H1 (cell line): ENCODE data around the gene CSF1. TPM values are rescaled to one million over a fixed set of nuclear protein-coding genes. Genes with fewer than 3 reads are reported as not detected.

Experiments used
- CTCF ChIA-PET: fragments of 300-600 bp; sonication (Branson Sonifier 250); formaldehyde crosslinking; loops from one replicate; lab custom pipeline; 2021; ENCODE audit not compliant: partially characterized antibody; lab: Charles Lee
- POLR2A ChIA-PET: fragments of 300-600 bp; sonication (Branson Sonifier 250); formaldehyde crosslinking; loops from one replicate; lab custom pipeline; 2021; ENCODE audit warnings: inconsistent platforms; ENCODE audit not compliant: partially characterized antibody; lab: Charles Lee
- DNase-seq, 2 experiments: peaks; one replicate each; pipeline versions ENCODE4 v3.0.0 to v3.0.0-alpha.2; 2010 to 2022; ENCODE audit warnings: low spot score in 2 of 2, low read depth in 1 of 2, mixed read lengths in 1 of 2
- FAIRE-seq: peaks from 2 replicates; lab custom pipeline; 2011; peaks lifted over from hg19 to GRCh38; lab: Jason Lieb, UNC
- H2AFZ ChIP-seq: 2 replicates; pipeline ENCODE4 v1.8.1; 2012; ENCODE audit warnings: low read length, inconsistent platforms
- H2AK5ac ChIP-seq: 2 replicates; pipeline ENCODE4 v1.6.1; 2013; ENCODE audit warnings: low read depth, low read length
- H2BK120ac ChIP-seq: replicated peaks from 2 replicates; pipeline ENCODE3; 2013; ENCODE audit warnings: low read depth, low read length, inconsistent platforms
- H2BK12ac ChIP-seq: 2 replicates; pipeline ENCODE4 v1.6.1; 2013; ENCODE audit warnings: low read depth, low read length
- H2BK15ac ChIP-seq: 2 replicates; pipeline ENCODE4 v1.6.1; 2013; ENCODE audit warnings: low read length
- H2BK20ac ChIP-seq: 2 replicates; pipeline ENCODE4 v1.6.1; 2013; ENCODE audit warnings: low read length
- H2BK5ac ChIP-seq: 2 replicates; pipeline ENCODE4 v1.6.1; 2013; ENCODE audit warnings: low read depth, low read length
- H3K14ac ChIP-seq: 2 replicates; pipeline ENCODE4 v1.6.1; 2013; ENCODE audit warnings: inconsistent platforms; ENCODE audit not compliant: insufficient read length
- H3K18ac ChIP-seq: 2 replicates; pipeline ENCODE4 v1.6.1; 2013; ENCODE audit warnings: low read length; ENCODE audit errors: extremely low read depth
- H3K23ac ChIP-seq: 2 replicates; pipeline ENCODE4 v1.6.1; 2013; ENCODE audit warnings: inconsistent platforms; ENCODE audit not compliant: insufficient read length
- H3K23me2 ChIP-seq: 2 replicates; pipeline ENCODE4 v1.6.1; 2013; ENCODE audit warnings: low read depth, low read length
- H3K27ac ChIP-seq: 2 replicates; pipeline ENCODE4 v1.6.1; 2011; ENCODE audit warnings: low read depth, low read length, inconsistent platforms
- H3K27me3 ChIP-seq, 4 experiments: replicated peaks in 1 of 4; 1 replicate in 1 of 4; 2 replicates in 3 of 4; pipeline versions ENCODE4 v1.6.1 to v1.8.1; 2011 to 2013; ENCODE audit warnings: low read length in 3 of 4, mild to moderate bottlenecking in 3 of 4, inconsistent platforms in 2 of 4, mixed read lengths in 2 of 4, moderate library complexity in 1 of 4; ENCODE audit not compliant: control insufficient read depth in 3 of 4, insufficient read depth in 3 of 4; ENCODE audit errors: extremely low read depth in 1 of 4
- H3K36me3 ChIP-seq, 4 experiments: 2 replicates each; pipeline versions ENCODE4 v1.6.1 to v1.8.1; 2011 to 2013; ENCODE audit warnings: mild to moderate bottlenecking in 4 of 4, low read length in 3 of 4, moderate library complexity in 2 of 4, control low read depth in 1 of 4, inconsistent platforms in 1 of 4; ENCODE audit not compliant: insufficient read depth in 4 of 4, control insufficient read depth in 2 of 4
- H3K4ac ChIP-seq: replicated peaks from 2 replicates; pipeline ENCODE3; 2013; ENCODE audit warnings: low read length, low read depth, mixed read lengths, inconsistent platforms; ENCODE audit not compliant: insufficient read length
- H3K4me1 ChIP-seq, 4 experiments: replicated peaks in 1 of 4; 1 replicate in 1 of 4; 2 replicates in 3 of 4; pipeline versions ENCODE4 v1.6.1 to v1.8.1; 2011 to 2013; ENCODE audit warnings: low read length in 3 of 4, inconsistent platforms in 2 of 4, mixed read lengths in 1 of 4; ENCODE audit not compliant: insufficient read depth in 4 of 4, control insufficient read depth in 3 of 4
- H3K4me2 ChIP-seq, 2 experiments: 2 replicates each; pipeline versions ENCODE4 v1.6.1 to v1.8.1; 2011 to 2013; ENCODE audit warnings: low read depth in 2 of 2, low read length in 2 of 2, control low read depth in 1 of 2, inconsistent platforms in 1 of 2, mild to moderate bottlenecking in 1 of 2; ENCODE audit not compliant: insufficient read depth in 1 of 2
- H3K4me3 ChIP-seq, 4 experiments: fragments of 200-600, 300-600 bp in 1 of 4; sonication (generic), shearing (Covaris generic), sonication (Bioruptor Twin) in 1 of 4; 2 replicates each; pipeline versions ENCODE4 v1.5.1 to v1.8.1; 2011 to 2016; ENCODE audit warnings: low read length in 4 of 4, low read depth in 3 of 4, control low read depth in 2 of 4, inconsistent platforms in 2 of 4, mild to moderate bottlenecking in 2 of 4, mixed read lengths in 1 of 4, moderate library complexity in 1 of 4; ENCODE audit not compliant: insufficient read depth in 2 of 4; ENCODE audit errors: extremely low read depth in 1 of 4
- H3K56ac ChIP-seq: replicated peaks from 2 replicates; pipeline ENCODE3; 2013; ENCODE audit warnings: low read depth, mild to moderate bottlenecking, mixed read lengths, low read length, inconsistent platforms; ENCODE audit not compliant: insufficient read length
- H3K79me1 ChIP-seq: 2 replicates; pipeline ENCODE4 v1.6.1; 2013; ENCODE audit warnings: low read depth, low read length, control low read depth
- H3K79me2 ChIP-seq, 2 experiments: 2 replicates each; pipeline versions ENCODE4 v1.6.1 to v1.8.1; 2012 to 2013; ENCODE audit warnings: low read length in 2 of 2, mild to moderate bottlenecking in 2 of 2, inconsistent platforms in 1 of 2; ENCODE audit not compliant: insufficient read depth in 2 of 2, control insufficient read depth in 1 of 2
- H3K9ac ChIP-seq, 4 experiments: replicated peaks in 1 of 4; 1 replicate in 1 of 4; 2 replicates in 3 of 4; pipeline versions ENCODE4 v1.6.1 to v1.8.1; 2011 to 2013; ENCODE audit warnings: low read depth in 3 of 4, low read length in 3 of 4, control low read depth in 2 of 4, mild to moderate bottlenecking in 2 of 4, moderate library complexity in 2 of 4, inconsistent platforms in 1 of 4; ENCODE audit errors: extremely low read depth in 1 of 4
- H3K9me3 ChIP-seq, 2 experiments: 2 replicates each; pipeline versions ENCODE4 v1.6.1 to v1.8.1; 2012 to 2013; ENCODE audit warnings: mild to moderate bottlenecking in 2 of 2, moderate library complexity in 2 of 2, control low read depth in 1 of 2, inconsistent platforms in 1 of 2, low read depth in 1 of 2, low read length in 1 of 2, mixed read lengths in 1 of 2; ENCODE audit not compliant: insufficient read depth in 2 of 2
- H4K20me1 ChIP-seq, 2 experiments: replicated peaks in 1 of 2; 2 replicates each; pipeline versions ENCODE3 to v1.8.1; 2011 to 2013; ENCODE audit warnings: inconsistent platforms in 2 of 2, low read length in 2 of 2, mild to moderate bottlenecking in 1 of 2; ENCODE audit not compliant: insufficient read depth in 2 of 2, control insufficient read depth in 1 of 2
- H4K5ac ChIP-seq: 2 replicates; pipeline ENCODE4 v1.6.1; 2013; ENCODE audit warnings: low read length, low read depth, mixed read lengths, inconsistent platforms; ENCODE audit not compliant: insufficient read length
- H4K8ac ChIP-seq: 2 replicates; pipeline ENCODE4 v1.8.0; 2013; ENCODE audit warnings: mild to moderate bottlenecking, moderate library complexity, low read length, inconsistent platforms; ENCODE audit not compliant: insufficient read depth; ENCODE audit errors: extremely low read depth
- H4K91ac ChIP-seq: replicated peaks from 2 replicates; pipeline ENCODE3; 2013; ENCODE audit warnings: low read length, mixed read lengths, inconsistent platforms; ENCODE audit not compliant: insufficient read length
- CTBP2 ChIP-seq: IDR thresholded peaks from 2 replicates; pipeline ENCODE4 v1.7.0; 2011; ENCODE audit warnings: borderline replicate concordance, mild to moderate bottlenecking, moderate library complexity, mixed read lengths, low read length; ENCODE audit not compliant: insufficient read depth, insufficient read length
- HDAC6 ChIP-seq: IDR thresholded peaks from one replicate; pipeline ENCODE4 v1.7.1; 2012; ENCODE audit warnings: low read depth, mild to moderate bottlenecking, inconsistent platforms, low read length, moderate library complexity
- KDM5A ChIP-seq: fragments of 200-600 bp; IDR thresholded peaks from 2 replicates; pipeline ENCODE4 v1.7.1; 2012; ENCODE audit warnings: mild to moderate bottlenecking, low read length, inconsistent platforms, mixed read lengths
- SIRT6 ChIP-seq: IDR thresholded peaks from one replicate; pipeline ENCODE4 v1.7.1; 2012; ENCODE audit warnings: low read length, inconsistent platforms
- WGBS, 2 experiments: shearing (Covaris generic) in 1 of 2; methylation state at CpG; one replicate each; pipeline versions ENCODE4 v1.1.6 to v1.1.7; 2013 to 2015; ENCODE audit warnings: low lambda C conversion rate in 2 of 2, mixed read lengths in 2 of 2, inconsistent platforms in 1 of 2, low coverage in 1 of 2, missing lambda C conversion rate in 1 of 2; ENCODE audit not compliant: insufficient replicate concordance in 2 of 2, insufficient coverage in 1 of 2, insufficient read length in 1 of 2; ENCODE audit errors: extremely low coverage in 1 of 2, missing lambda C conversion rate in 1 of 2; 5-methylcytosine and 5-hydroxymethylcytosine counted together
- polyA plus RNA-seq, 7 experiments: library from polyadenylated mRNA; depleted of rRNA in 3 of 7; stranded (reverse) in 5 of 7; unstranded in 2 of 7; fragments of >200 nt in 5 of 7; fragments of 200-250 nt in 2 of 7; gene quantifications; 1 replicate in 5 of 7; 2 replicates in 1 of 7; 4 replicates in 1 of 7; pipeline versions ENCODE4 v1.2.1 to v1.2.3, GENCODE V29; 2011 to 2013; ENCODE audit warnings: missing spikeins in 2 of 7, mixed read lengths in 2 of 7
- total RNA-seq: library from RNA; stranded (reverse); fragmentation: NEBNext Ultra II Directional; extraction: Animal tissue kit (Norgen Biotek cat#: 25700); gene quantifications from 2 replicates; pipeline ENCODE4 v1.2.1, GENCODE V29; 2021

CSF1 gene
- total and polyA plus RNA-seq, 2 of the 8 experiments (the other 6 are each of a cell fraction or from before 2014, with no cell fraction given): 3.3 to 5.4 TPM

GRCh38 chr1:109889094-109889493 is 21.6 kb upstream of the CSF1 start:
- Histone ChIP-seq H3K9me3 (no peaks in the 10 kb centered on the region), H4K20me1 (no peaks in the 10 kb centered on the region), H3K4me2 (no peak overlapping the region), H3K9ac (no peak overlapping the region), H3K36me3 (no peaks in the 10 kb centered on the region), H4K91ac (no peak overlapping the region), H3K14ac (no peak overlapping the region), H3K79me2 (no peaks in the 10 kb centered on the region), H3K79me1 (no peaks in the 10 kb centered on the region), H2AK5ac (no peak overlapping the region), H4K8ac (no peak overlapping the region), H3K4me3 (no peak overlapping the region), H2BK12ac (no peak overlapping the region), H3K18ac (no peak overlapping the region), H3K4ac (no peak overlapping the region), H3K23me2 (no peaks in the 10 kb centered on the region), H3K56ac (no peak overlapping the region), H3K4me1 (peaks cover 0 to 3% (median under 1%) of the 10 kb centered on the region in 4 experiments; a peak in 4 of 7 replicates), H4K5ac (no peak overlapping the region), H2BK5ac (no peak overlapping the region), H2BK15ac (no peak overlapping the region), H2BK20ac (no peak overlapping the region), H3K23ac (no peak overlapping the region), H3K27me3 (no peaks in the 10 kb centered on the region; a peak in 1 of 7 replicates), H3K27ac (no peak overlapping the region), H2AFZ (no peak overlapping the region), H2BK120ac (no peak overlapping the region)
- ChIA-PET POLR2A (no interaction called here), CTCF (interaction anchor here (0.6 to 4.0 kb wide), 3 partner anchors 34 to 113 kb away, joined by 3 to 22 read pairs (median 3); no protein-coding TSS in a partner anchor)
- no peak for DNase-seq
- 91 to 100% methylated on average over 1 to 3 of the region's 3 CpGs for WGBS, 2 experiments
- FAIRE-seq: no peak
- TF ChIP-seq KDM5A (no peak), SIRT6 (no peak), HDAC6 (no peak), CTBP2 (no peak)
